Activated naive CD8-positive, alpha-beta T cell treated with anti-CD3 and anti-CD28 coated beads, Interleukin-2, amount 10 ng/mL, durations not matched to agents 7 days and 5 days (primary cell): ENCODE measurements around the gene TRAF3. TPM values are rescaled to one million over a fixed set of nuclear protein-coding genes. Genes with fewer than 3 reads are reported as not detected.
A peak's percentile ranks its signal among the peaks of the same experiment; 100 is the strongest.
"Not testable (repeated sequence)": the region's sequence is repeated elsewhere in the genome, so short reads cannot be mapped to it uniquely, and the experiment has no call there.

ENCODE experiments used
- ATAC-seq: fragments of 150-1000 bp; cut with Tn5 transposase; one replicate; pipeline ENCODE4 v1.10.0; 2021; ENCODE audit warnings: low read depth, moderate library complexity
- POLR2A ChIA-PET: fragments of 350-600 bp; sonication (Branson Sonifier 250); formaldehyde crosslinking; loops from one replicate; lab custom pipeline; 2021; ENCODE audit warnings: antibody characterized with exemption; lab: Charles Lee
- DNase-seq: peaks from one replicate; pipeline ENCODE4 v3.0.0; 2021
- H3K27ac Mint-ChIP-seq: one replicate; pipeline ENCODE4 v1.8.0; 2022; ENCODE audit warnings: mild to moderate bottlenecking, mixed read lengths
- H3K27me3 Mint-ChIP-seq: one replicate; pipeline ENCODE4 v1.8.0; 2022; ENCODE audit warnings: mild to moderate bottlenecking, moderate library complexity, mixed read lengths
- H3K36me3 Mint-ChIP-seq: one replicate; pipeline ENCODE4 v1.8.0; 2021; ENCODE audit warnings: mild to moderate bottlenecking, mixed read lengths
- H3K4me1 Mint-ChIP-seq: one replicate; pipeline ENCODE4 v1.8.0; 2021; ENCODE audit warnings: mixed read lengths
- H3K4me3 Mint-ChIP-seq: one replicate; pipeline ENCODE4 v1.8.0; 2022; ENCODE audit warnings: mild to moderate bottlenecking, moderate library complexity, mixed read lengths
- H3K9me3 Mint-ChIP-seq: one replicate; pipeline ENCODE4 v1.8.0; 2021; ENCODE audit warnings: mixed read lengths
- total RNA-seq, 2 experiments: library from RNA; stranded (reverse); gene quantifications; one replicate each; pipeline ENCODE4 v1.2.3, GENCODE V29; 2021

TRAF3 gene
- total RNA-seq, 2 experiments from 2014 or later, result 31.1 to 32.9 TPM

GRCh38 chr14:102840115-102840514 is 62.9 kb downstream of the TRAF3 start:
- no peak for ATAC-seq
- Mint-ChIP-seq H3K9me3 (no peaks in the 10 kb centered on the region), H3K36me3 (peaks cover 3% of the 10 kb centered on the region), H3K27ac (no peak overlapping the region), H3K4me1 (peaks cover 5% of the 10 kb centered on the region), H3K4me3 (no peak overlapping the region), H3K27me3 (no peaks in the 10 kb centered on the region)
- no peak for DNase-seq
- POLR2A ChIA-PET, result no interaction called here

DNA sequence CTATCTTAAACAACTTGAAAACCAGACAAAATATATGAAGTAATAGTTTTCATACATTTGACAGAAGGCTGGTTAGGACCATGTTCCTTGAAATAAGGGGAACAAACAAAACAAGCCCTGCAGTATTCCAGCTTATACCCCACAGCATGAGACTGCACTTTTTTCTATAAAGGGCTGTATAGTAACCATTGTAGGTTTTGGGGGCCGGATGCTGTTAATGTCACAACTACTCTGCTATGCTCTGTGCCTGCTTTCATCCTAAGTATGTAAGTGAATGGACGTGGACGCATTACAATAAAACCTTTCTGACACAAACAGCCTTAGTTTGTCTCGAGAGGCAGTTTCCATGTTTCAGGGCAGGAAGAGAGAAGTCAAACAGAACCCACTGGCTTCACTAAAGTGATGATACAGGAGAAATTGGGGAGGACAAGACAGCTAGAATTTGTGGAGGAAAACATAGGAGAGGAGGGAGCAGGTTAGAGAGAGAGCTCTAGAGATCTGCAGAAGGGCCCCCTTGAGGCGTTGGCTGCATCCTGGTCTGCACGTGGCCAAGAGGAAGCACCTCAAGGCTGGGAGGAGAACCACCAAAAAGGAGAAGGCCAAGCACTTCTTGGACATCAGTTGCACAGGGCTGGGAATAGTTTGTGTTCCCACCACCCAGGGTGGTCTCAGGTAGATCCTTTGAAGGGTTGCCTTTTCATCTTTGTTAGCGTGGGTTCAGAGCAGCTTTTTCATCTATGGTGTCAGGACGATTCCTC is 63.7 kb downstream of the TRAF3 start:
- peaks cover 5% of the 10 kb centered on the region for H3K4me1 Mint-ChIP-seq
- ATAC-seq (no peak), DNase-seq (no peak)
- peak overlapping the region; percentile 26 for H3K27ac Mint-ChIP-seq
- peaks cover 1% of the 10 kb centered on the region for H3K36me3 Mint-ChIP-seq
- POLR2A ChIA-PET, result no interaction called here
- H3K9me3 Mint-ChIP-seq, result no peaks in the 10 kb centered on the region
- no peaks in the 10 kb centered on the region for H3K27me3 Mint-ChIP-seq
- H3K4me3 Mint-ChIP-seq, result no peak overlapping the region

DNA sequence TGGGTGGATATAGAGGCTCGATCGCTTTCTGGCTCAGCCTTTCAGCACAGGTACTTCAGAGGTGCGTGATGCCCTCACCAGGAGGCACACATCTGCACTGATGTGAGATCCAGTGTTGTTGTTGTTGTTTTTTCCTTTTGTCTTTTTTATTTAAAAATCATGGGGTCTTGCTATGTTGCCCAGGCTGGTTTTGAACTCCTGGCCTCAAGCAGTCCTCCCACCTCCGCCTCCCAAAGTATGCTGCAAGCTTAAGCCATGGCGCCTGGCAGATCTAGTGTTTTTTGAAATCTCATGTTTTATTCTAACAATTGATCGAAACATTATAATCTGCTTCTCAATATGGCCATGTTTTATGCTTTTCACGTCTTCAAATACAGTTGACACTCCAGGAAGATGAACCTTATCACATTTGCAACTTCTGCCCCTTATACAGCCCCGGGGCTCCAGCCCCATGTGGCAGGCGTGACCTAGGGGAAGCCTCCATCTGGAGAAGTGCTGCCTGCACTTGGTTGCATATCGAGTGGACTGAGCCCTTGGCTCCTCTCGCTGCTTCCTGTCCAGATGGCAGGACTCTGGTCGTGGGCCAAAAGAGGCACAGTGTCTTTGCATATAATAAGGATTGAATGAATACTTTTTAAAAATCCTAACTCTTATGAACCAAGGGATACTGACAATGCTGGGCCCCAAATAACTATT is 71.7 kb downstream of the TRAF3 start:
- peaks cover 9% of the 10 kb centered on the region for H3K36me3 Mint-ChIP-seq
- H3K4me3 Mint-ChIP-seq, result no peak overlapping the region
- peaks cover 2% of the 10 kb centered on the region for H3K9me3 Mint-ChIP-seq
- H3K27me3 Mint-ChIP-seq, result no peaks in the 10 kb centered on the region
- POLR2A ChIA-PET, result no interaction called here
- H3K27ac Mint-ChIP-seq, result peak overlapping the region; percentile 10
- peaks cover 8% of the 10 kb centered on the region for H3K4me1 Mint-ChIP-seq
- ATAC-seq (no peak), DNase-seq (no peak)

- DNase-seq (no peak), ATAC-seq (no peak)
- POLR2A ChIA-PET, result interaction anchor here (1.1 kb wide), 1 partner anchor 13 kb away, joined by 3 read pairs; no protein-coding TSS in a partner anchor
- no peak overlapping the region for H3K4me3 Mint-ChIP-seq
- H3K27me3 Mint-ChIP-seq, result no peaks in the 10 kb centered on the region
- peaks cover 10% of the 10 kb centered on the region for H3K4me1 Mint-ChIP-seq
- H3K36me3 Mint-ChIP-seq, result peaks cover 13% of the 10 kb centered on the region
- peak overlapping the region; percentile 10 for H3K27ac Mint-ChIP-seq
- H3K9me3 Mint-ChIP-seq, result peaks cover 2% of the 10 kb centered on the region
Observed at GRCh38 chr14:102849526-102850379, 72.5 kb downstream of the TRAF3 start.

GRCh38 chr14:102853648-102854047 is 76.4 kb downstream of the TRAF3 start:
- Mint-ChIP-seq H3K36me3 (peaks cover 38% of the 10 kb centered on the region), H3K4me1 (peaks cover 14% of the 10 kb centered on the region), H3K4me3 (no peak overlapping the region), H3K27ac (no peak overlapping the region), H3K9me3 (peaks cover 5% of the 10 kb centered on the region), H3K27me3 (no peaks in the 10 kb centered on the region)
- DNase-seq (no peak), ATAC-seq (no peak)
- POLR2A ChIA-PET, result no interaction called here

DNA sequence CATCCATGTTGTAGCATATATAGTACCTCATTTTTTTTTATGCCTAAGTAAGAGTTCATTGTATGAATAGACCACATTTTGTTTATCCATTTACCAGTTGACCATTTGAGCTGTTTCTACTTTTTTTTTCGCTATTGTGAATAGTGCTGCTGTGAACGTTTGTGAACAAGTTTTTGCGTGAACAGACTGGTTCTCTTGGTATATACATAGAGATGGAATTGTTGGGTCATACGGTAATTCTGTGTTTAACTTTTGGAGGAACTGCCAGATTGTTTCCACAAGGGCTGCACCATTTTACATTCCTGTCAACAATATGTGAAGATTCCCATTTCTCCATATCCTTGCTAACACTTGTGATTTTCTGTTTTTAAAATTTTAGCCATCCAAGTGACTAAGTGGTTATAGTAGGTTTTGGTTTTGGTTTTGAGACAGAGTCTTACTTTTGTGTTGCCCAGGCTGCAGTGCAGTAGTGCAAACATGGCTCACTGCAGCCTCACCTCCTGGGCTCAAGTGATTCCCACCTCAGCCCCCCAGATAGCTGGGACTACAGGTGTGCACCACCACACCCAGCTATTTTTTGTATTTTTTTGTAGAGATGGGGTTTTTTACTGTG is 76.9 kb downstream of the TRAF3 start:
- POLR2A ChIA-PET, result interaction anchor here (0.7 kb wide), 1 partner anchor 123 kb away, joined by 3 read pairs; no protein-coding TSS in a partner anchor
- H3K27ac Mint-ChIP-seq, result no peak overlapping the region
- no peaks in the 10 kb centered on the region for H3K27me3 Mint-ChIP-seq
- H3K4me1 Mint-ChIP-seq, result peaks cover 14% of the 10 kb centered on the region
- H3K4me3 Mint-ChIP-seq, result peak overlapping the region; percentile 20
- peaks cover 5% of the 10 kb centered on the region for H3K9me3 Mint-ChIP-seq
- H3K36me3 Mint-ChIP-seq, result peaks cover 43% of the 10 kb centered on the region
- no peak for DNase-seq
- ATAC-seq, result no peak

GRCh38 chr14:102856179-102856578 is 78.9 kb downstream of the TRAF3 start:
- H3K4me1 Mint-ChIP-seq, result peaks cover 10% of the 10 kb centered on the region
- H3K27ac Mint-ChIP-seq, result no peak overlapping the region
- DNase-seq, result no peak
- no peaks in the 10 kb centered on the region for H3K27me3 Mint-ChIP-seq
- no peak for ATAC-seq
- peaks cover 6% of the 10 kb centered on the region for H3K9me3 Mint-ChIP-seq
- H3K4me3 Mint-ChIP-seq, result no peak overlapping the region
- POLR2A ChIA-PET, result no interaction called here
- H3K36me3 Mint-ChIP-seq, result peaks cover 57% of the 10 kb centered on the region

- Mint-ChIP-seq H3K4me3 (no peak overlapping the region), H3K27me3 (no peaks in the 10 kb centered on the region), H3K4me1 (peaks cover 12% of the 10 kb centered on the region), H3K36me3 (peaks cover 65% of the 10 kb centered on the region), H3K9me3 (peaks cover 9% of the 10 kb centered on the region), H3K27ac (no peak overlapping the region)
- POLR2A ChIA-PET, result no interaction called here
- ATAC-seq (no peak), DNase-seq (no peak)
Observed at GRCh38 chr14:102857444-102857843, 80.2 kb downstream of the TRAF3 start.

DNA sequence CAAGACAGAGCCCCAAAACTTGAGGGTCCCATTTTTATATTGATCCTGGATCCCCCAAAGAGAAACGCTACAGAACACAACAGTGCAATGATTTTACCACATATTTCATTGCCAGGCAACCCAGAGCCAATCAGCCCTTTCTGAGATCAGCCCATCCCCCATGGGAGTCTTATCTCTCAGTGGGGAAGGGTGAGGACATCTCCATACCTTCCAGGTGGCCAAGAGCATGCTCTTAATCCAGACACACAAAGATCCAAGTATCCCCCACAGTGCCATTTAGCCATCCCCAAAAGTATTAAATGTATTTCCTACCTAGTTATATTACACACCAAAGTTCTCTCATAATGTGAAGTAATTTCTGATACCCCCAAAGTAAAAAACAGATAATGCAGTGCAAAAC is 82.7 kb downstream of the TRAF3 start:
- Mint-ChIP-seq H3K4me3 (no peak overlapping the region), H3K9me3 (peaks cover 6% of the 10 kb centered on the region), H3K4me1 (peaks cover 4% of the 10 kb centered on the region), H3K27me3 (no peaks in the 10 kb centered on the region), H3K36me3 (peaks cover 68% of the 10 kb centered on the region), H3K27ac (no peak overlapping the region)
- POLR2A ChIA-PET, result no interaction called here
- no peak for DNase-seq
- no peak for ATAC-seq

GRCh38 chr14:102862154-102862773 is 85.0 kb downstream of the TRAF3 start:
- Mint-ChIP-seq H3K27ac (no peak overlapping the region), H3K36me3 (peaks cover 58% of the 10 kb centered on the region), H3K27me3 (no peaks in the 10 kb centered on the region), H3K4me1 (peaks cover 4% of the 10 kb centered on the region), H3K9me3 (peaks cover 4% of the 10 kb centered on the region), H3K4me3 (no peak overlapping the region)
- no peak for ATAC-seq
- no peak for DNase-seq
- POLR2A ChIA-PET, result no interaction called here

DNA sequence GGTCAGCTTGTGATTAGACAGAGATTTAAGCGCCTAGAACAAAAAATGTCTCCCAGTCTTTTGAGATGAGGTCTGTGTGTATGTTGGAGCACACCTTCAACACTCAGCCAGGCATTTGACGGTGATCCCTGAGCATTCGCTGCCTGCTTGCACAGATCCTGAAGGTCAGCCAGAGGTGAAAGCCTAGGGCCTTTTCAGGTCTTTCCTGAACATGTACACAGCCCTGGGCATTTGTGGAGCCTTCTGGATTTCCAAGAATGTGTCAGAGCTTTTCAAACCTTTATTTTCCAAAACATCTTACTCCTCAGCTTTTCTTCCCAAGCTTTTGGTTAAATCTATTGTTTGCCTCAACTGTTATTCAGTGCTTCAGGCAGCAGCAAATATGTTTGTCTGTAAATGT is 86.1 kb downstream of the TRAF3 start:
- Mint-ChIP-seq H3K4me3 (no peak overlapping the region), H3K9me3 (peaks cover 4% of the 10 kb centered on the region), H3K4me1 (peaks cover 4% of the 10 kb centered on the region)

GRCh38 chr14:102865916-102866315 is 88.7 kb downstream of the TRAF3 start:
- H3K27ac Mint-ChIP-seq, DNase-seq, ATAC-seq, H3K27me3 Mint-ChIP-seq, H3K4me3 Mint-ChIP-seq, H3K9me3 Mint-ChIP-seq, POLR2A ChIA-PET, H3K4me1 Mint-ChIP-seq: not testable (repeated sequence)
- peaks cover 31% of the 10 kb centered on the region for H3K36me3 Mint-ChIP-seq

More for the DNA sequence above, 86.1 kb downstream of the TRAF3 start:
- H3K36me3 Mint-ChIP-seq, result peaks cover 49% of the 10 kb centered on the region
- H3K27me3 Mint-ChIP-seq, result no peaks in the 10 kb centered on the region
- ATAC-seq (no peak), DNase-seq (no peak)
- POLR2A ChIA-PET, result no interaction called here
- no peak overlapping the region for H3K27ac Mint-ChIP-seq
